ENCODE data around the gene WASF2. TPM values are rescaled to one million over a fixed set of nuclear protein-coding genes. Genes with fewer than 3 reads are reported as not detected.

The WASF2 gene
- total RNA-seq, 1 donor from 2014 or later: 27.9 TPM

DNA sequence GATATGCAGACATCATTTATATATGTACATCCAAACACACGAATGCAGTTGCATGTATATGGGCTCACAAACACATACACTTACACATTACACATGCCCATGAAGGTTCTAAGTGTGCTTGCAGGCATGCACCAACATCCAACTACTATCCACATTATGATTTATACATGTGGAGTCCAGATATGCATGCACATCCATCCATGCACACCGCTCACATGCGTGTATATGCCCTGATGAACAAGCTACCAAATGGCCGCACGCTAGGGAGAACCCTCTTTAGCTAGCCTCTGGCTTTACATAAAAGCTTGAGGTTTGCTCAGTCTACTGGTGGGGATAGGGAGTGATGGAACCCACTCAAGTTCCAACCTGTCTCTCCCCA lies 89.0 kb downstream of the WASF2 start:
- TF ChIP-seq, protein P1, sequence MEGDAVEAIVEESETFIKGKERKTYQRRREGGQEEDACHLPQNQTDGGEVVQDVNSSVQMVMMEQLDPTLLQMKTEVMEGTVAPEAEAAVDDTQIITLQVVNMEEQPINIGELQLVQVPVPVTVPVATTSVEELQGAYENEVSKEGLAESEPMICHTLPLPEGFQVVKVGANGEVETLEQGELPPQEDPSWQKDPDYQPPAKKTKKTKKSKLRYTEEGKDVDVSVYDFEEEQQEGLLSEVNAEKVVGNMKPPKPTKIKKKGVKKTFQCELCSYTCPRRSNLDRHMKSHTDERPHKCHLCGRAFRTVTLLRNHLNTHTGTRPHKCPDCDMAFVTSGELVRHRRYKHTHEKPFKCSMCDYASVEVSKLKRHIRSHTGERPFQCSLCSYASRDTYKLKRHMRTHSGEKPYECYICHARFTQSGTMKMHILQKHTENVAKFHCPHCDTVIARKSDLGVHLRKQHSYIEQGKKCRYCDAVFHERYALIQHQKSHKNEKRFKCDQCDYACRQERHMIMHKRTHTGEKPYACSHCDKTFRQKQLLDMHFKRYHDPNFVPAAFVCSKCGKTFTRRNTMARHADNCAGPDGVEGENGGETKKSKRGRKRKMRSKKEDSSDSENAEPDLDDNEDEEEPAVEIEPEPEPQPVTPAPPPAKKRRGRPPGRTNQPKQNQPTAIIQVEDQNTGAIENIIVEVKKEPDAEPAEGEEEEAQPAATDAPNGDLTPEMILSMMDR (conservative IDR thresholded peaks at IDR 0.05; ENCODE audit: low read depth, low read length): no peak
- DNase-seq (ENCODE audit: low read depth): no peak
- no peak overlapping the region for H3K4me3 ChIP-seq (ENCODE audit: low read depth, low read length)

DNA sequence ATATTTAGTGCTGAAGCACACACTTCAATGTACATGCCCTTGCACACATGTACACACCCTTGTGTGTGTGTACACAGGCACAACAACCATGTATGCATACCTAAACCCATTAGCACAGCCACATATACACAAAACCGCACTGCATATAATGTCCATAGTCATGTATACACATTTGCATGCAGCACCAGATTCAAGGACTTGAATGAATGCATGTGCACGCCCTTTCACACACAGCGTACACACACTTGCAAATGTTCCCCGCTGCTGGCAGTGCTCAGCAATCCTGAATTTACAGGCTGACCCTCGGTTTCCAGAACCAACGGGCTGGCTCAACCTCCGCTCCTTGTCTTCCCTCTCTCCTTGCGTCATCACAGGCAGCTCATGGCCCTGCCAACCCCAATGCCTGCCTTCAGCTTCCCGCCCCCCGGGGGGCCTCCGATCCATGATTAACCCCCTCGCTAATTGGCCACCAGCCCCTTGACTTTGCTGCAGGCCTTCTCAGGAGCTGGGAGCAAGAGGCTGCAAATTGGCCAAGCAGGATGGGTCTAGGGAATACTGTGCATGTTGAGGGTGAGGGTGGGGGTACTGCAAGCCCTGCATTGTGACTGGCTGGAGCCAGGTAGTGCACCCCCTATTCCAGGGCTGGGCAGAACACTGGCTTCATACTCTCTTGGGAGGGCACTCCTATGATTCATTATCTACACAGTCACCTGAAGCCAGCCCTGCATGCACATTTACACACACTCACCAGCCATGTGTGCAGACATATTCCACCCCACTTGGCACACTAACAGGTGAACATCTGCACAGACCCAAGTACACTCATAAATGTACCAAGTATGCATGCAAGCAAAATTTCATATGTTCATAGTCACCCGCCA lies 89.6 kb downstream of the WASF2 start:
- DNase-seq (ENCODE audit: low read depth): no peak
- no peak overlapping the region for H3K4me3 ChIP-seq (ENCODE audit: low read depth, low read length)

DNA sequence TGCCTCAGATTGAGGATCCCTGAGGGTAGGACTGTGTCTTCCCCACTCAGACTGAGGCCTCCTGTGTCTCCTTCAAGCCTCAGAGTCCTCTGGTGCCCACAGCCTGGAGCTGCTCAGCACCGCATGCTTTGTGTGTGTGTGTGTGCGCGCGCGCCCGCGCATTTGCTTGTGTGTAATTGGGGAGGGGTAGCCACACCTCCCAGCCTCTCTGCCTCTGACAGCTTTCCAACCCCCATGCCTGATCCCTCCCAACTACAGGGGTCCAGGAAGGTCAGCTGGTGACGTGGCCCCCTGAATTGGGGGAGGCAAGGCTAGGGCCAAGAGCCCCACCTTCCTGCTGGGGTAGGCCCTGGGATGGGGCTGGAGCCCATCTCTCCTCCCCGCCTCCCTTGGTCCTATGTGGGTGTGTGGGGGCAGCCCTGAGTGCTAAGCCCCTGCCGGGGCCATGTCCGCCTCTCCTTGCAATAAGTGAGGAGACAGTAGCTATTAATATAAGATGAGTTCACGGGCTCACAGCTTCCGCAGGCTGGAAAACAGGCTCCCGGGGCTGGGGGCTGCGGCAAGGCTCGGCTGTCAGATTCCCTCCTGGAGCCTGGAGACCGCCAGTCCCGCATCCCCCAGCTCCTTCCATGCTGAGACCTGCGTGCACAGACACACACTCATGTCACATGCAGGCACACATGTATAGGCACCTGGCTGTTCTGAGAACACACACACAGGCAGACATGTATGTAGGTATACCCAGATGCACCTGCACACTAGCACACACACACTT lies 90.5 kb downstream of the WASF2 start:
- H3K4me3 ChIP-seq (ENCODE audit: low read depth, low read length): no peak overlapping the region
- no peak for DNase-seq (ENCODE audit: low read depth)
- TF ChIP-seq, protein P1 (conservative IDR thresholded peaks at IDR 0.05; ENCODE audit: low read depth, low read length): no peak

More for the DNA sequence above, 89.6 kb downstream of the WASF2 start:
- TF ChIP-seq, protein P1 (conservative IDR thresholded peaks at IDR 0.05; ENCODE audit: low read depth, low read length): no peak

DNA sequence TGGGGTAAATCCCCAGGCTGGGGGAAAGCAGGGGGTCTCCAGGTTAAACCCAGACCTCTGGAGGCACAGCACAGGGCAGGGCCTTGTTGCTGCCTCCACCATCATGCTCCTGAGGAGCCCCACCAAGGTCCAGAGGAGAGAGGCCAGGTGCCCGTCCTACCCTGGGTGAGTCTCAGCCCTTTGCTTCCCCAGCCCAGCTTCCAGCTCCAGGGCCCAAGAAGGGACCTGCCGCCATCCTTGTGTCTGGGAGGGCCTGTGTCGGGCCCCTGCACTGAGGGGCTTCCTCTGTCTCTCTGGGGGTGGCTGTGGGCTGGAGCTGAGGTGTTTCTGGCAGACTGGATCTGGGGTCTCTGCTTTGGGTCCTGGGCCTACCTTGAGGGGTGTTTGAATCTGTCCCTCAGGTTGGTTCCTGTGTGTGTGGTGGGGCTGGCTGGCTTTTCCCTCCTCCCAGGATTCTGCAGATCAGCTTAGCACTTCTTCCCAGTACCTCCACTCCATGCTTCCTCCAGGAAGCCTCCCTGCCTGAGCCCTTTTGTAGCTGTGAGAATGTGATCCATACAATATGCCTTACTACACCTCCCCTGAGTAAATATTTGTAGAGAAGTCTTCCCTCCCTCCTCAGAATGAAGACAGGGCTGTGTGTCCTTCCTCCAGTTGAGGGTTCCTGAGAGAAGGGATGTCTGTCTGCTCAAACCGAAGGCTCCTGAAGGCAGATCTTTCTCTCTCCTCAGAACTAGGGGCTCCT lies 91.4 kb downstream of the WASF2 start:
- no peak overlapping the region for H3K4me3 ChIP-seq (ENCODE audit: low read depth, low read length)
- TF ChIP-seq, protein P1 (conservative IDR thresholded peaks at IDR 0.05; ENCODE audit: low read depth, low read length): no peak
- no peak for DNase-seq (ENCODE audit: low read depth)

DNA sequence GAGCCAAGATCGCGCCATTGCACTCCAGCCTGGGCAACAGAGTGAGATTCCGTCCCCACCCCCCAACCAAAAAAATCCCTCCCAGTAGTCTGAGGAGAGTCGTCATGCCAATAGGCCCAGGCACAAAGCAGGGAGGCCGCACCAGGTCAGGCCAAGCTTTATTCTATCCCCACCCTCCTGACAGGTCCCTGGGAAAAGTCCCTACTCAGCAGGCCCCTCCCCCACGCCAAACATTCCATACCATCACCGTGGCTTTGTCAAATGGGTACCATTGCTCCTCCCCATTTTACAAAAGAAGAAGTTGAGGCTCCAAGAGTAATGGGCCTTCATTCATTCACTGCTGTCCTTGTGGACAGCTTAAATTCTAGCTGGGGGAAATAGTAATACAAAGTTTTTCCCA lies 92.2 kb downstream of the WASF2 start:
- no peak for DNase-seq (ENCODE audit: low read depth)
- no peak overlapping the region for H3K4me3 ChIP-seq (ENCODE audit: low read depth, low read length)
- TF ChIP-seq, protein P1 (conservative IDR thresholded peaks at IDR 0.05; ENCODE audit: low read depth, low read length): no peak

DNA sequence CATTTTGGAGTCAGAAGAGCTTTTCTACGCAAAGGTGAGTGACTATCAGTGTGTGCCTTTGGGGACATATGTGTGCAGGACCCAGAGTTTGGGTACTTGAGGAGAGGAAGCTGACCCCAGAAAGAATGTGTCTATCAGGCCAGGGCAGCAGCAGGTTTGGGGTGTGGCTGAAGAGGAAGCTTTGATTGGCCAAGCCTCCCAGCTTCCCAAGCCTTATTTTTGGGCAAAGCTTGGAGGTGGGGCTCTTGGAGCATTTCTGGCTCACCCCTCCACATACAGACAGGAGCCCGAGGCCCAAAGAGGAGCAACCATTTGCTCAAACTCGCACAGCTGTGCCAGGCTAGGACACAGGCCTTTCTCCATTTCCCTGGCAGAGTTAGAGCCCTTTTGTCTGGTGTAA lies 92.9 kb downstream of the WASF2 start:
- no peak overlapping the region for H3K4me3 ChIP-seq (ENCODE audit: low read depth, low read length)
- no peak for DNase-seq (ENCODE audit: low read depth)
- TF ChIP-seq, protein P1 (conservative IDR thresholded peaks at IDR 0.05; ENCODE audit: low read depth, low read length): no peak
